Sigmoid colon (tissue), 7 donors: ENCODE results near the gene CCDC69. TPM values are rescaled to one million over a fixed set of nuclear protein-coding genes. Genes with fewer than 3 reads are reported as not detected.
A peak's percentile ranks its signal among the peaks of the same experiment; 100 is the strongest.

Source experiments
- DNase-seq: peaks from one replicate; pipeline ENCODE4 v3.0.0-alpha.2; 2019
- H3K27ac ChIP-seq, 4 donors: fragments of 200-600 bp; sonication (generic); one replicate each; pipeline ENCODE4 v1.5.1; 2016 to 2019; ENCODE audit warnings: mild to moderate bottlenecking in 1 of 4
- H3K27me3 ChIP-seq, 3 donors: fragments of 200-600 bp; sonication (generic); one replicate each; pipeline ENCODE4 v1.5.1; 2019; ENCODE audit warnings: mild to moderate bottlenecking in 1 of 3
- H3K36me3 ChIP-seq, 4 donors: fragments of 200-600 bp; sonication (generic); one replicate each; pipeline ENCODE4 v1.5.1; 2016 to 2019
- H3K4me1 ChIP-seq, 4 donors: fragments of 200-600 bp; sonication (generic); one replicate each; pipeline ENCODE4 v1.5.1; 2017 to 2019
- H3K4me3 ChIP-seq, 4 donors: fragments of 200-600 bp; sonication (generic); one replicate each; pipeline ENCODE4 v1.5.1; 2017 to 2019; ENCODE audit warnings: mild to moderate bottlenecking in 2 of 4, moderate library complexity in 1 of 4
- H3K9me3 ChIP-seq, 4 donors: fragments of 200-600 bp in 3 of 4; sonication (generic) in 3 of 4; one replicate each; pipeline versions ENCODE4 v1.5.1 to v1.6.1; 2013 to 2019
- EP300 ChIP-seq, 4 donors: sonication (generic); formaldehyde crosslinking; IDR thresholded peaks; one replicate each; pipeline ENCODE4 v1.6.1; 2017; ENCODE audit warnings: antibody characterized with exemption in 4 of 4
- POLR2A ChIP-seq, 2 donors: fragments of 450-650 bp; IDR thresholded peaks; one replicate each; pipeline ENCODE4 v1.6.1; 2016; ENCODE audit warnings: antibody characterized with exemption in 2 of 2, mild to moderate bottlenecking in 2 of 2, moderate library complexity in 2 of 2
- POLR2AphosphoS5 ChIP-seq, 4 donors: sonication (generic); formaldehyde crosslinking; IDR thresholded peaks; one replicate each; pipeline ENCODE4 v1.6.1; 2017; ENCODE audit warnings: antibody characterized with exemption in 4 of 4
- WGBS, 2 donors: extraction: QIAGEN DNeasy Blood & Tissue Kit; methylation state at CpG; one replicate each; pipeline ENCODE4 v1.1.7; 2013; 5-methylcytosine and 5-hydroxymethylcytosine counted together
- intact Hi-C: fragments of 100-400 bp; cut with DNase I; formaldehyde crosslinking; loops from one replicate; pipeline ENCODE4 v1.15.1; 2023
- polyA plus RNA-seq, 3 donors: library from polyadenylated mRNA; stranded (reverse); fragments of 200-250 nt; gene quantifications; one replicate each; pipeline ENCODE4 v1.2.3, GENCODE V29; 2013
- total RNA-seq, 4 donors: library from RNA; depleted of rRNA; stranded (reverse); fragments of >200 nt; gene quantifications; one replicate each; pipeline ENCODE4 v1.1.0, GENCODE V29; 2016
- TF ChIP-seq, protein P1 (sequence below), 4 experiments: fragments of 450-650 bp in 3 of 4; fragments of 200-600 bp in 1 of 4; IDR thresholded peaks; one replicate each; pipeline ENCODE4 v1.5.1; 2016 to 2019; ENCODE audit warnings: antibody characterized with exemption in 4 of 4, mild to moderate bottlenecking in 3 of 4, moderate library complexity in 2 of 4
- donor health status: healthy with polysubstance abuse.
- donor health status: Bipolar disorder and iron deficiency.
- donor health status: healthy.

CCDC69 gene
- total and polyA plus RNA-seq, 7 donors, result 6.0 to 342 (median 199) TPM

GRCh38 chr5:151181818-151182523, 41.9 kb downstream of the CCDC69 start:
- Histone ChIP-seq H3K27ac (no peak overlapping the region), H3K4me3 (no peak overlapping the region), H3K4me1 (peaks cover 0 to 11% (median 5%) of the 10 kb centered on the region in 4 donors), H3K9me3 (no peaks in the 10 kb centered on the region), H3K36me3 (peaks cover 7 to 88% (median 45%) of the 10 kb centered on the region in 4 donors), H3K27me3 (no peaks in the 10 kb centered on the region)
- no peak for DNase-seq
- intact Hi-C loops, result no loop called here
- TF ChIP-seq, protein P1, sequence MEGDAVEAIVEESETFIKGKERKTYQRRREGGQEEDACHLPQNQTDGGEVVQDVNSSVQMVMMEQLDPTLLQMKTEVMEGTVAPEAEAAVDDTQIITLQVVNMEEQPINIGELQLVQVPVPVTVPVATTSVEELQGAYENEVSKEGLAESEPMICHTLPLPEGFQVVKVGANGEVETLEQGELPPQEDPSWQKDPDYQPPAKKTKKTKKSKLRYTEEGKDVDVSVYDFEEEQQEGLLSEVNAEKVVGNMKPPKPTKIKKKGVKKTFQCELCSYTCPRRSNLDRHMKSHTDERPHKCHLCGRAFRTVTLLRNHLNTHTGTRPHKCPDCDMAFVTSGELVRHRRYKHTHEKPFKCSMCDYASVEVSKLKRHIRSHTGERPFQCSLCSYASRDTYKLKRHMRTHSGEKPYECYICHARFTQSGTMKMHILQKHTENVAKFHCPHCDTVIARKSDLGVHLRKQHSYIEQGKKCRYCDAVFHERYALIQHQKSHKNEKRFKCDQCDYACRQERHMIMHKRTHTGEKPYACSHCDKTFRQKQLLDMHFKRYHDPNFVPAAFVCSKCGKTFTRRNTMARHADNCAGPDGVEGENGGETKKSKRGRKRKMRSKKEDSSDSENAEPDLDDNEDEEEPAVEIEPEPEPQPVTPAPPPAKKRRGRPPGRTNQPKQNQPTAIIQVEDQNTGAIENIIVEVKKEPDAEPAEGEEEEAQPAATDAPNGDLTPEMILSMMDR (IDR thresholded peaks at IDR 0.05), result no peak
- TF ChIP-seq EP300 (IDR thresholded peaks at IDR 0.05) (no peak), POLR2AphosphoS5 (IDR thresholded peaks at IDR 0.05) (no peak), POLR2A (IDR thresholded peaks at IDR 0.05) (no peak)
- WGBS, 2 donors, result 78 to 86% methylated on average over 4 of the region's 4 CpGs

DNA sequence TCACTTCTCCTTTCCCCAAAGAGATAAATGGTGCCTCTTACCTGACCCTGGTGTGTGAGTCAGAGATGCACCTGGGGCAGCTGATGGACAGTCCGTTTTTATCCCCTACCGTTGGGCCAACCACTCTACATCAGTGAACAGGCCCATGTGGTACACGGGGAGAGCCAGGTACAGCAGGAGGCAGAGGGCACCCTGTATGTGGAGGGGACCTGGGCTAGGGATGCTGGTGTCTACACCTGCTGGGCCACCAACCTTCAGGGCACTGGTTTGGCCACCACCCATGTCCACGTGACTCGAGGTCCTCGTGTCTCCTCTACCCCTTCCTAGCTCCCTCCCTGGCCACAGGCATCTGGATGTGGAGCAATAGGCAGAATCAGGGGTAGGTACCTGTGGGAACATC, 43.6 kb downstream of the CCDC69 start:
- no peak for TF ChIP-seq EP300 (IDR thresholded peaks at IDR 0.05)
- TF ChIP-seq, protein P1 (IDR thresholded peaks at IDR 0.05), result no peak
- Histone ChIP-seq H3K4me1 (no peaks in the 10 kb centered on the region), H3K27me3 (no peaks in the 10 kb centered on the region), H3K9me3 (no peaks in the 10 kb centered on the region), H3K27ac (no peak overlapping the region), H3K36me3 (peaks cover 0 to 73% (median 38%) of the 10 kb centered on the region in 4 donors), H3K4me3 (no peak overlapping the region)
- DNase-seq, result peak; percentile 55
- 80 to 91% methylated on average over 6 of the region's 6 CpGs for WGBS, 2 donors
- intact Hi-C loops, result no loop called here

GRCh38 chr5:151179489-151179840, 44.4 kb downstream of the CCDC69 start:
- intact Hi-C loops, result no loop called here
- DNase-seq, result peak; percentile 24
- Histone ChIP-seq H3K27ac (no peak overlapping the region), H3K4me3 (no peak overlapping the region), H3K9me3 (no peaks in the 10 kb centered on the region), H3K4me1 (peaks cover 0 to under 1% (median 0%) of the 10 kb centered on the region in 4 donors), H3K36me3 (peaks cover 0 to 64% (median 31%) of the 10 kb centered on the region in 4 donors), H3K27me3 (no peaks in the 10 kb centered on the region)
- TF ChIP-seq EP300 (IDR thresholded peaks at IDR 0.05), result no peak
- TF ChIP-seq POLR2A (IDR thresholded peaks at IDR 0.05), result no peak
- TF ChIP-seq, protein P1 (IDR thresholded peaks at IDR 0.05), result no peak
- TF ChIP-seq POLR2AphosphoS5 (IDR thresholded peaks at IDR 0.05), result no peak
- 95 to 98% methylated on average over 4 of the region's 4 CpGs for WGBS, 2 donors

- H3K27ac ChIP-seq, result no peak overlapping the region
- TF ChIP-seq POLR2AphosphoS5 (IDR thresholded peaks at IDR 0.05) (no peak), EP300 (IDR thresholded peaks at IDR 0.05) (no peak), POLR2A (IDR thresholded peaks at IDR 0.05) (no peak)
- TF ChIP-seq, protein P1 (IDR thresholded peaks at IDR 0.05), result no peak
- DNase-seq, result peak; percentile 22
- H3K27me3 ChIP-seq, result no peaks in the 10 kb centered on the region
- H3K9me3 ChIP-seq, result no peaks in the 10 kb centered on the region
- intact Hi-C loops, result no loop called here
- peaks cover 0 to 59% (median 25%) of the 10 kb centered on the region in 4 donors for H3K36me3 ChIP-seq
- H3K4me1 ChIP-seq, result peaks cover 0 to 6% (median 4%) of the 10 kb centered on the region in 4 donors
- WGBS, 2 donors, result 84 to 95% methylated on average over 5 of the region's 5 CpGs
- H3K4me3 ChIP-seq, result no peak overlapping the region
Measured at GRCh38 chr5:151178777-151179488, 45.0 kb downstream of the CCDC69 start.
